ENCODE results near the gene VSX2.

VSX2 gene

GRCh38 chr14:74293606-74294005 is 54.4 kb downstream of the VSX2 start:
- in situ Hi-C loops (cut with MboI; ENCODE audit: low pct_unique_long_range_greater_than_20kb, low sequenced_read_pairs, unreplicated experiment), result no loop called here
- no peak for TF ChIP-seq CTCF (IDR thresholded peaks at IDR 0.05; ENCODE audit: extremely low read depth, insufficient read depth, missing control alignments)
- DNase-seq (ENCODE audit: low spot score), result no peak

GRCh38 chr14:74296037-74296467 is 56.8 kb downstream of the VSX2 start:
- in situ Hi-C loops (cut with MboI; ENCODE audit: low pct_unique_long_range_greater_than_20kb, low sequenced_read_pairs, unreplicated experiment), result no loop called here
- no peak for DNase-seq (ENCODE audit: low spot score)
- no peak for TF ChIP-seq CTCF (IDR thresholded peaks at IDR 0.05; ENCODE audit: extremely low read depth, insufficient read depth, missing control alignments)

GRCh38 chr14:74297986-74298385 is 58.7 kb downstream of the VSX2 start:
- no peak for TF ChIP-seq CTCF (IDR thresholded peaks at IDR 0.05; ENCODE audit: extremely low read depth, insufficient read depth, missing control alignments)
- DNase-seq (ENCODE audit: low spot score), result no peak
- in situ Hi-C loops (cut with MboI; ENCODE audit: low pct_unique_long_range_greater_than_20kb, low sequenced_read_pairs, unreplicated experiment), result no loop called here

- in situ Hi-C loops (cut with MboI; ENCODE audit: low pct_unique_long_range_greater_than_20kb, low sequenced_read_pairs, unreplicated experiment), result no loop called here
- no peak for TF ChIP-seq CTCF (IDR thresholded peaks at IDR 0.05; ENCODE audit: extremely low read depth, insufficient read depth, missing control alignments)
- DNase-seq (ENCODE audit: low spot score), result no peak
Observed at GRCh38 chr14:74299061-74299545, 59.9 kb downstream of the VSX2 start.

GRCh38 chr14:74301594-74302151 is 62.4 kb downstream of the VSX2 start:
- DNase-seq (ENCODE audit: low spot score), result no peak
- in situ Hi-C loops (cut with MboI; ENCODE audit: low pct_unique_long_range_greater_than_20kb, low sequenced_read_pairs, unreplicated experiment), result no loop called here
- TF ChIP-seq CTCF (IDR thresholded peaks at IDR 0.05; ENCODE audit: extremely low read depth, insufficient read depth, missing control alignments), result no peak

GRCh38 chr14:74302152-74302628 is 62.9 kb downstream of the VSX2 start:
- DNase-seq (ENCODE audit: low spot score), result peak; percentile 67
- TF ChIP-seq CTCF (IDR thresholded peaks at IDR 0.05; ENCODE audit: extremely low read depth, insufficient read depth, missing control alignments), result peak; percentile 38
- in situ Hi-C loops (cut with MboI; ENCODE audit: low pct_unique_long_range_greater_than_20kb, low sequenced_read_pairs, unreplicated experiment), result no loop called here

Data from GM13977 (cell line).